H9 (cell line): ENCODE results near the gene EDIL3. TPM values are rescaled to one million over a fixed set of nuclear protein-coding genes. Genes with fewer than 3 reads are reported as not detected.

Source experiments
- DNase-seq: peaks from one replicate; pipeline ENCODE4 v3.0.0-alpha.2; 2017
- H2AFZ ChIP-seq: one replicate; pipeline ENCODE4 v1.6.1; 2013; ENCODE audit warnings: mild to moderate bottlenecking, low read length, control low read depth, moderate library complexity
- H2AK5ac ChIP-seq: 2 replicates; pipeline ENCODE4 v1.6.1; 2013; ENCODE audit warnings: low read length, control low read depth, mixed read lengths; ENCODE audit not compliant: insufficient read length
- H2BK120ac ChIP-seq: one replicate; pipeline ENCODE4 v1.6.1; 2013; ENCODE audit warnings: low read depth, mild to moderate bottlenecking, low read length, control low read depth, inconsistent platforms; ENCODE audit not compliant: poor library complexity, severe bottlenecking
- H2BK12ac ChIP-seq: 2 replicates; pipeline ENCODE4 v1.6.1; 2013; ENCODE audit warnings: low read length, control low read depth, mixed read lengths, low read depth; ENCODE audit not compliant: insufficient read length
- H2BK15ac ChIP-seq: 2 replicates; pipeline ENCODE4 v1.6.1; 2013; ENCODE audit warnings: low read depth, low read length, control low read depth
- H2BK20ac ChIP-seq: one replicate; pipeline ENCODE4 v1.6.1; 2013; ENCODE audit warnings: low read depth, mild to moderate bottlenecking, low read length, control low read depth, inconsistent platforms; ENCODE audit not compliant: poor library complexity, severe bottlenecking
- H2BK5ac ChIP-seq: 2 replicates; pipeline ENCODE4 v1.6.1; 2013; ENCODE audit warnings: low read length, control low read depth, mixed read lengths; ENCODE audit not compliant: insufficient read length
- H3K14ac ChIP-seq: 2 replicates; pipeline ENCODE4 v1.6.1; 2013; ENCODE audit warnings: low read length, control low read depth; ENCODE audit not compliant: insufficient read depth
- H3K18ac ChIP-seq: 2 replicates; pipeline ENCODE4 v1.6.1; 2013; ENCODE audit warnings: low read depth, mild to moderate bottlenecking, mixed read lengths, low read length, control low read depth; ENCODE audit not compliant: insufficient read length
- H3K23ac ChIP-seq: 2 replicates; pipeline ENCODE4 v1.6.1; 2013; ENCODE audit warnings: low read length, control low read depth, mixed read lengths, low read depth; ENCODE audit not compliant: insufficient read length
- H3K23me2 ChIP-seq: 2 replicates; pipeline ENCODE4 v1.6.1; 2013; ENCODE audit warnings: low read depth, mild to moderate bottlenecking, mixed read lengths, low read length, control low read depth; ENCODE audit not compliant: insufficient read length, poor library complexity, severe bottlenecking
- H3K27ac ChIP-seq: 2 replicates; pipeline ENCODE4 v1.5.1; 2013; ENCODE audit warnings: low read length, control low read depth, mixed read lengths, low read depth; ENCODE audit not compliant: insufficient read length
- H3K27me3 ChIP-seq: 2 replicates; pipeline ENCODE4 v1.6.1; 2013; ENCODE audit warnings: low read length, control low read depth, inconsistent platforms; ENCODE audit not compliant: insufficient read depth
- H3K4ac ChIP-seq: 2 replicates; pipeline ENCODE4 v1.6.1; 2013; ENCODE audit warnings: low read depth, mild to moderate bottlenecking, control low read depth, inconsistent platforms, low read length, moderate library complexity
- H3K4me1 ChIP-seq: 2 replicates; pipeline ENCODE4 v1.6.1; 2013; ENCODE audit warnings: low read length, control low read depth, inconsistent platforms; ENCODE audit not compliant: insufficient read depth
- H3K4me2 ChIP-seq: 2 replicates; pipeline ENCODE4 v1.6.1; 2013; ENCODE audit warnings: low read length, control low read depth, mixed read lengths; ENCODE audit not compliant: insufficient read length, insufficient read depth
- H3K56ac ChIP-seq: 2 replicates; pipeline ENCODE4 v1.6.1; 2013; ENCODE audit warnings: low read depth, mild to moderate bottlenecking, mixed read lengths, low read length, control low read depth; ENCODE audit not compliant: insufficient read length
- H3K79me1 ChIP-seq: 2 replicates; pipeline ENCODE4 v1.6.1; 2013; ENCODE audit warnings: low read depth, mild to moderate bottlenecking, moderate library complexity, low read length, control low read depth, inconsistent platforms; ENCODE audit not compliant: insufficient read depth, poor library complexity, severe bottlenecking
- H3K79me2 ChIP-seq: 2 replicates; pipeline ENCODE4 v1.6.1; 2013; ENCODE audit warnings: low read length, control low read depth, inconsistent platforms; ENCODE audit not compliant: insufficient read depth
- H3K9ac ChIP-seq: 2 replicates; pipeline ENCODE4 v1.6.1; 2013; ENCODE audit warnings: low read length, control low read depth, mixed read lengths; ENCODE audit not compliant: insufficient read length; ENCODE audit errors: extremely low read depth
- H3K9me3 ChIP-seq: one replicate; pipeline ENCODE4 v1.6.1; 2013; ENCODE audit warnings: low read depth, low read length, inconsistent platforms; ENCODE audit not compliant: control insufficient read depth
- H3T11ph ChIP-seq: one replicate; pipeline ENCODE4 v1.6.1; 2013; ENCODE audit warnings: mild to moderate bottlenecking, low read length, control low read depth, inconsistent platforms
- H4K20me1 ChIP-seq: one replicate; pipeline ENCODE4 v1.6.1; 2013; ENCODE audit not compliant: control insufficient read depth, insufficient read length, insufficient read depth
- H4K5ac ChIP-seq: 2 replicates; pipeline ENCODE4 v1.6.1; 2013; ENCODE audit warnings: low read depth, mild to moderate bottlenecking, mixed read lengths, low read length, control low read depth; ENCODE audit not compliant: insufficient read length
- H4K8ac ChIP-seq: replicated peaks from 2 replicates; pipeline ENCODE4 v1.6.1; 2013; ENCODE audit warnings: low read length, control low read depth, mixed read lengths, low read depth; ENCODE audit not compliant: insufficient read length
- H4K91ac ChIP-seq: 2 replicates; pipeline ENCODE4 v1.6.1; 2013; ENCODE audit warnings: low read depth, mild to moderate bottlenecking, moderate library complexity, mixed read lengths, low read length, control low read depth; ENCODE audit not compliant: insufficient read length
- H3K27ac Mint-ChIP-seq, 3 experiments: 2 replicates in 2 of 3; 3 replicates in 1 of 3; pipeline ENCODE4 v1.8.0; 2020 to 2021; ENCODE audit warnings: mixed read lengths in 3 of 3, mild to moderate bottlenecking in 1 of 3, moderate library complexity in 1 of 3
- H3K27me3 Mint-ChIP-seq: 2 replicates; pipeline ENCODE4 v1.8.0; 2021; ENCODE audit warnings: low read depth, mild to moderate bottlenecking, moderate library complexity, mixed read lengths
- H3K36me3 Mint-ChIP-seq, 3 experiments: 2 replicates in 2 of 3; 3 replicates in 1 of 3; pipeline ENCODE4 v1.8.0; 2020 to 2021; ENCODE audit warnings: low read depth in 3 of 3, mixed read lengths in 3 of 3; ENCODE audit not compliant: insufficient read depth in 1 of 3
- H3K4me1 Mint-ChIP-seq, 2 experiments: 2 replicates each; pipeline ENCODE4 v1.8.0; 2020; ENCODE audit warnings: mixed read lengths in 2 of 2
- H3K4me3 Mint-ChIP-seq, 2 experiments: 2 replicates in 1 of 2; 3 replicates in 1 of 2; pipeline ENCODE4 v1.8.0; 2020 to 2021; ENCODE audit warnings: mild to moderate bottlenecking in 2 of 2, mixed read lengths in 2 of 2, moderate library complexity in 1 of 2
- H3K9me3 Mint-ChIP-seq, 2 experiments: 2 replicates in 1 of 2; 3 replicates in 1 of 2; pipeline ENCODE4 v1.8.0; 2020; ENCODE audit warnings: mild to moderate bottlenecking in 2 of 2, mixed read lengths in 2 of 2, moderate library complexity in 1 of 2
- total RNA-seq: library from RNA; stranded (reverse); gene quantifications from 2 replicates; pipeline ENCODE4 v1.2.1, GENCODE V29; 2021
- TF ChIP-seq, protein P1 (sequence below): fragments of 200-600 bp; sonication (generic); conservative IDR thresholded peaks from 3 replicates; pipeline ENCODE4 v1.8.0; 2021; ENCODE audit warnings: antibody characterized with exemption, mild to moderate bottlenecking

EDIL3 gene
- total RNA-seq, 1 experiment from 2014 or later, result 61.9 TPM

DNA sequence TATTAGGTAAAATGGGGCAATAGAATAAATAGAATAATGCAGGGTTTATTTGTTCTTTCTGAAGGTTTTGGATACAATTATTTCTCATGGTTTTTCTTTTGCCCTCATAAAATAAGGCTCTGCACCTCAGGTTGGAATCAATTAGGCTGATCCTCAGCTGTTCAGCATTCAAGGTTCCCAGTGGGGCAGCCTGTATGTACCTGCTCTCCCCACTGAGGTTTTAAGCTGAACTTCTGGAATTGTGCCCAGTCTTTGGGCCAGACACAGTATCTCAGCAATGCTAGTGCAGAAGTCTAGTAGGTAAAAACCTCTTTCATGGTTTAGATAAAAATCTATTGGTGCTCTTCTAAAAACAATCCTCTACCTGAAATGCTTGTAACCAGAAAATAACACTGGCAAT, 98.0 kb downstream of the EDIL3 start:
- H3K23me2 ChIP-seq, result no peaks in the 10 kb centered on the region
- H3K18ac ChIP-seq, result no peak overlapping the region
- no peak overlapping the region for H3K14ac ChIP-seq
- no peak overlapping the region for H3K27ac Mint-ChIP-seq
- H4K91ac ChIP-seq, result no peak overlapping the region
- no peaks in the 10 kb centered on the region for H3K9me3 ChIP-seq
- no peak overlapping the region for H3K23ac ChIP-seq
- no peak overlapping the region for H3T11ph ChIP-seq
- no peaks in the 10 kb centered on the region for H4K20me1 ChIP-seq
- no peak overlapping the region for H2BK12ac ChIP-seq
- TF ChIP-seq, protein P1, sequence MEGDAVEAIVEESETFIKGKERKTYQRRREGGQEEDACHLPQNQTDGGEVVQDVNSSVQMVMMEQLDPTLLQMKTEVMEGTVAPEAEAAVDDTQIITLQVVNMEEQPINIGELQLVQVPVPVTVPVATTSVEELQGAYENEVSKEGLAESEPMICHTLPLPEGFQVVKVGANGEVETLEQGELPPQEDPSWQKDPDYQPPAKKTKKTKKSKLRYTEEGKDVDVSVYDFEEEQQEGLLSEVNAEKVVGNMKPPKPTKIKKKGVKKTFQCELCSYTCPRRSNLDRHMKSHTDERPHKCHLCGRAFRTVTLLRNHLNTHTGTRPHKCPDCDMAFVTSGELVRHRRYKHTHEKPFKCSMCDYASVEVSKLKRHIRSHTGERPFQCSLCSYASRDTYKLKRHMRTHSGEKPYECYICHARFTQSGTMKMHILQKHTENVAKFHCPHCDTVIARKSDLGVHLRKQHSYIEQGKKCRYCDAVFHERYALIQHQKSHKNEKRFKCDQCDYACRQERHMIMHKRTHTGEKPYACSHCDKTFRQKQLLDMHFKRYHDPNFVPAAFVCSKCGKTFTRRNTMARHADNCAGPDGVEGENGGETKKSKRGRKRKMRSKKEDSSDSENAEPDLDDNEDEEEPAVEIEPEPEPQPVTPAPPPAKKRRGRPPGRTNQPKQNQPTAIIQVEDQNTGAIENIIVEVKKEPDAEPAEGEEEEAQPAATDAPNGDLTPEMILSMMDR, result no peak
- no peak overlapping the region for H2AK5ac ChIP-seq
- no peak overlapping the region for H3K56ac ChIP-seq
- no peaks in the 10 kb centered on the region; the same call in 1 of the 2 replicates for H3K79me2 ChIP-seq
- no peak overlapping the region for H3K9ac ChIP-seq
- no peak overlapping the region for H2BK120ac ChIP-seq
- no peak overlapping the region for H2BK20ac ChIP-seq
- no peaks in the 10 kb centered on the region for H3K27me3 ChIP-seq
- peaks cover 4% of the 10 kb centered on the region; the same call in 1 of the 2 replicates for H3K4me1 ChIP-seq
- H3K79me1 ChIP-seq, result no peaks in the 10 kb centered on the region
- no peaks in the 10 kb centered on the region for H3K27me3 Mint-ChIP-seq
- no peak overlapping the region for H4K5ac ChIP-seq
- no peak overlapping the region for H2AFZ ChIP-seq
- no peak overlapping the region for H3K27ac ChIP-seq
- no peaks in the 10 kb centered on the region for H3K9me3 Mint-ChIP-seq
- no peak overlapping the region for H3K4ac ChIP-seq
- no peak overlapping the region for H3K4me3 Mint-ChIP-seq
- no peak overlapping the region for H2BK15ac ChIP-seq
- no peaks in the 10 kb centered on the region for H3K36me3 Mint-ChIP-seq
- peaks cover 15 to 23% of the 10 kb centered on the region in 2 experiments for H3K4me1 Mint-ChIP-seq
- DNase-seq, result no peak
- no peak overlapping the region for H3K4me2 ChIP-seq
- no peak overlapping the region for H2BK5ac ChIP-seq
- no peak overlapping the region for H4K8ac ChIP-seq
